SU-DHL-6 (cell line): ENCODE data around the gene TLCD5.

Source experiments
- H2AFZ ChIP-seq: fragments of 200-600 bp; sonication (generic); 2 replicates; pipeline ENCODE4 v1.6.1; 2014; ENCODE audit warnings: low read depth, mild to moderate bottlenecking, moderate library complexity, mixed read lengths, antibody characterized with exemption, low read length; ENCODE audit not compliant: severe bottlenecking
- H3F3A ChIP-seq: fragments of 200-600 bp; shearing (Covaris generic); 2 replicates; pipeline ENCODE4 v1.6.0; 2016; ENCODE audit warnings: antibody characterized with exemption, mild to moderate bottlenecking; ENCODE audit not compliant: insufficient read depth
- H3K27ac ChIP-seq: fragments of 200-600 bp; sonication (generic); 2 replicates; pipeline ENCODE4 v1.5.1; 2016; ENCODE audit warnings: low read depth, mild to moderate bottlenecking, low read length, moderate library complexity, mixed read lengths
- H3K27me3 ChIP-seq: fragments of 200-600 bp; sonication (generic), shearing (Covaris generic); 2 replicates; pipeline ENCODE4 v1.6.0; 2014; ENCODE audit warnings: mild to moderate bottlenecking, low read length
- H3K36me3 ChIP-seq: fragments of 200-600 bp; sonication (generic); 2 replicates; pipeline ENCODE4 v1.6.1; 2014; ENCODE audit warnings: mild to moderate bottlenecking, low read length, mixed read lengths
- H3K4me2 ChIP-seq: fragments of 300-600, 200-600 bp; shearing (Covaris generic), sonication (generic); 2 replicates; pipeline ENCODE4 v1.6.0; 2014; ENCODE audit warnings: low read length, low read depth, mild to moderate bottlenecking; ENCODE audit not compliant: poor library complexity, severe bottlenecking
- H3K4me3 ChIP-seq: fragments of 200-600 bp; sonication (generic); 2 replicates; pipeline ENCODE4 v1.5.1; 2014; ENCODE audit warnings: antibody characterized with exemption, low read length, mild to moderate bottlenecking, mixed read lengths; ENCODE audit not compliant: insufficient read depth, poor library complexity, severe bottlenecking
- H3K79me2 ChIP-seq: fragments of 200-600 bp; sonication (generic); 2 replicates; pipeline ENCODE4 v1.6.1; 2014; ENCODE audit warnings: mild to moderate bottlenecking, low read length, moderate library complexity; ENCODE audit not compliant: insufficient read depth
- H3K9ac ChIP-seq: fragments of 200-600 bp; sonication (generic); 2 replicates; pipeline ENCODE4 v1.7.0; 2014; ENCODE audit warnings: mild to moderate bottlenecking, low read length
- H3K9me2 ChIP-seq: fragments of 200-600 bp; sonication (generic); replicated peaks from 2 replicates; pipeline ENCODE4 v1.6.1; 2014; ENCODE audit warnings: low read length; ENCODE audit not compliant: insufficient read depth
- H3K9me3 ChIP-seq: fragments of 200-600 bp; sonication (generic); 2 replicates; pipeline ENCODE4 v1.6.1; 2014; ENCODE audit warnings: low read length, mixed read lengths; ENCODE audit not compliant: insufficient read depth
- H4K20me1 ChIP-seq: fragments of 200-600 bp; sonication (generic); 2 replicates; pipeline ENCODE4 v1.6.1; 2014; ENCODE audit warnings: low read depth, mild to moderate bottlenecking, antibody characterized with exemption, low read length, moderate library complexity, mixed read lengths
- CTCF ChIP-seq: fragments of 200-600 bp; sonication (generic); IDR thresholded peaks from one replicate; pipeline ENCODE4 v1.5.1; 2017; ENCODE audit warnings: antibody characterized with exemption, mild to moderate bottlenecking, low read length, moderate library complexity; ENCODE audit not compliant: insufficient read depth, poor library complexity, severe bottlenecking
- EZH2phosphoT487 ChIP-seq: fragments of 200-600 bp; sonication (generic), shearing (Covaris generic); conservative IDR thresholded peaks from 2 replicates; pipeline ENCODE4 v1.6.1; 2018; ENCODE audit warnings: mild to moderate bottlenecking, antibody characterized with exemption, low read length, moderate library complexity, mixed read lengths

Gene TLCD5

GRCh38 chr11:120372296-120372695 lies 47.2 kb downstream of the TLCD5 start:
- H4K20me1 ChIP-seq = peaks cover 10% of the 10 kb centered on the region; the same call in 1 of the 2 replicates
- H3K27ac ChIP-seq = no peak overlapping the region
- TF ChIP-seq EZH2phosphoT487 (no peak), CTCF (no peak)
- no peak overlapping the region for H3K4me3 ChIP-seq
- H3K9ac ChIP-seq = no peak overlapping the region
- no peaks in the 10 kb centered on the region for H3K27me3 ChIP-seq
- no peaks in the 10 kb centered on the region for H3K9me2 ChIP-seq
- H2AFZ ChIP-seq = no peak overlapping the region
- H3F3A ChIP-seq = no peaks in the 10 kb centered on the region
- no peaks in the 10 kb centered on the region for H3K36me3 ChIP-seq
- H3K4me2 ChIP-seq = no peak overlapping the region
- H3K9me3 ChIP-seq = no peaks in the 10 kb centered on the region
- no peaks in the 10 kb centered on the region; the same call in 1 of the 2 replicates for H3K79me2 ChIP-seq

GRCh38 chr11:120375076-120375475 lies 50.0 kb downstream of the TLCD5 start:
- no peak overlapping the region for H3K9ac ChIP-seq

GRCh38 chr11:120376547-120377182 lies 51.6 kb downstream of the TLCD5 start:
- Histone ChIP-seq H3K9me3 (0 out of 2 replicates have a peak, but pooled peaks cover 2% of the 10 kb centered on the region), H4K20me1 (0 out of 2 replicates have a peak, but pooled peaks cover 12% of the 10 kb centered on the region), H3K9ac (no peak overlapping the region), H3F3A (no peaks in the 10 kb centered on the region), H3K4me3 (no peak overlapping the region), H2AFZ (no peak overlapping the region), H3K79me2 (no peaks in the 10 kb centered on the region), H3K4me2 (no peak overlapping the region), H3K27ac (no peak overlapping the region), H3K27me3 (no peaks in the 10 kb centered on the region), H3K9me2 (no peaks in the 10 kb centered on the region), H3K36me3 (no peaks in the 10 kb centered on the region)
- TF ChIP-seq CTCF = no peak
- no peak for TF ChIP-seq EZH2phosphoT487

More at GRCh38 chr11:120375076-120375475, 50.0 kb downstream of the TLCD5 start:
- H3F3A ChIP-seq = no peaks in the 10 kb centered on the region
- no peak overlapping the region for H3K4me2 ChIP-seq
- H3K4me3 ChIP-seq = no peak overlapping the region
- TF ChIP-seq EZH2phosphoT487 = no peak
- TF ChIP-seq CTCF = no peak
- H4K20me1 ChIP-seq = 0 out of 2 replicates have a peak, but pooled peaks cover 11% of the 10 kb centered on the region
- no peaks in the 10 kb centered on the region for H3K36me3 ChIP-seq
- H3K27me3 ChIP-seq = no peaks in the 10 kb centered on the region
- no peak overlapping the region for H3K27ac ChIP-seq
- no peaks in the 10 kb centered on the region for H3K9me2 ChIP-seq
- H3K79me2 ChIP-seq = no peaks in the 10 kb centered on the region; the same call in 1 of the 2 replicates
- H3K9me3 ChIP-seq = 0 out of 2 replicates have a peak, but pooled peaks cover 2% of the 10 kb centered on the region
- no peak overlapping the region for H2AFZ ChIP-seq
